NCI-H2029 treated with DMSO at 0.1 percent for 48 hours (cell line): Measurements from ENCODE around the gene IFT81.

Experiments used
- DNase-seq: peaks from one replicate; lab custom pipeline; 2025; lab: John Stamatoyannopoulos, UW

Gene IFT81

GRCh38 chr12:110156766-110157165 is 32.6 kb downstream of the IFT81 start:
- no peak for DNase-seq

- DNase-seq = no peak
These were observed 33.4 kb downstream of the IFT81 start for GRCh38 chr12:110157539-110157938.

GRCh38 chr12:110159671-110160245 is 35.6 kb downstream of the IFT81 start:
- no peak for DNase-seq

- no peak for DNase-seq
These were observed 41.5 kb downstream of the IFT81 start for GRCh38 chr12:110165540-110166159.

- DNase-seq = no peak
These were observed 44.7 kb downstream of the IFT81 start for GRCh38 chr12:110168732-110169455.

- DNase-seq = no peak
These were observed 46.5 kb downstream of the IFT81 start for GRCh38 chr12:110170535-110171185.

- DNase-seq = no peak
These were observed 47.0 kb downstream of the IFT81 start for GRCh38 chr12:110171186-110171538.

- no peak for DNase-seq
These were observed 47.5 kb downstream of the IFT81 start for GRCh38 chr12:110171636-110172035.

GRCh38 chr12:110174373-110174996 is 50.3 kb downstream of the IFT81 start:
- DNase-seq = no peak

- no peak for DNase-seq
These were observed 51.0 kb downstream of the IFT81 start for GRCh38 chr12:110175201-110175600.

- DNase-seq = peak; percentile 28
These were observed 52.6 kb downstream of the IFT81 start for GRCh38 chr12:110176745-110177144.

GRCh38 chr12:110179291-110179690 is 55.1 kb downstream of the IFT81 start:
- no peak for DNase-seq

GRCh38 chr12:110180591-110181005 is 56.4 kb downstream of the IFT81 start:
- no peak for DNase-seq

- no peak for DNase-seq
These were observed 58.1 kb downstream of the IFT81 start for GRCh38 chr12:110182281-110182680.

GRCh38 chr12:110183386-110183785 is 59.2 kb downstream of the IFT81 start:
- no peak for DNase-seq

- DNase-seq = no peak
These were observed 61.5 kb downstream of the IFT81 start for GRCh38 chr12:110185626-110186025.

- peak; percentile 1 for DNase-seq
These were observed 61.9 kb downstream of the IFT81 start for GRCh38 chr12:110186059-110186458.

GRCh38 chr12:110193196-110193595 is 69.0 kb downstream of the IFT81 start:
- no peak for DNase-seq

- no peak for DNase-seq
These were observed 72.8 kb downstream of the IFT81 start for GRCh38 chr12:110197003-110197402.

- no peak for DNase-seq
These were observed 74.2 kb downstream of the IFT81 start for GRCh38 chr12:110198386-110198785.

GRCh38 chr12:110199339-110200123 is 75.4 kb downstream of the IFT81 start:
- DNase-seq = no peak

GRCh38 chr12:110200124-110200417 is 75.9 kb downstream of the IFT81 start:
- DNase-seq = no peak
